DMS 273 (cell line): ENCODE data around the gene FOXE1.
A peak's percentile ranks its signal among the peaks of the same experiment; 100 is the strongest.

Experiments
- DNase-seq: peaks from one replicate; lab custom pipeline; 2025; ENCODE audit not compliant: unreplicated experiment; lab: John Stamatoyannopoulos, UW

The FOXE1 gene

DNA sequence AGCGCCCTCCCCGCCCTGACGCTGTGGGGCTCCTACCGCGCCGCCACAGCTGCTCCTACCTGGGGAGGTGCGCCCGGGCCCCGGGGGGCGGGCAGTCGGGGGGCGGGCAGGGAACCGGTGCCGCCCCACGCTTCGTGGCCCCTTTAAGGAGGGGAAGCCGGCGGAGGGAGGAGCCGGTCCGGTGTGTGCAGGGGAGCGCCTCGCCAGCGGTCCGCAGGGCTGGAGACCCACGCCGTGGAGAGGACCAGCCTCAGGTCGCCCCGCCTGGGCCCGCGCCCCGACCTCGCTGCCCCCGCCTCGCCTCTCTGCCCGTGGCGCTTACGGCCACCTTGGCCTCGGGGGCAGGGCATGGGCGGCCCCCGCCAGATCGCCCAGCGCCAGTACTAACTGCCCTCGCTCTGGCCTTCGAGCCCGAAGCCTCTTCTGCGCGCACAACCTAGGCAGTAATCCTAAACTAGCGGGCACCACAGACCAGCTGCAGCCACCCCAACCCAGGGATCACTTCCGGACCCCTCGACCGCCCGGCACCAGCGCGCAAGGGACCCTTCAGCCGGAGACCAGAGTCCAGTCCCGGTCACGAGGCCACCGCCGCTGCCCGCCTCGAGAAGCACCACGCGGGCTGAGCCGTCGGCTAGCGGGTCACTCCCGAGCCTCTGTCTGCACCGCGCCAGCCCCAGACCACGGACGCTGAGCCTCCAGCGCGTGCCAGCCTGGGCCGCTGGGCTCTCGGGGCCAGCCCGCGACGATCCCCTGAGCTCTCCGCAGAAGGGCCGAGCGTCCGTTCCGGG lies at the start of gene FOXE1:
Gene FOXE1 (plus strand): TSS at position 171 of the 788 bp plus-strand sequence. CDS start 689 bp downstream, outside the sequence.
- DNase-seq: peak; percentile 63

DNA sequence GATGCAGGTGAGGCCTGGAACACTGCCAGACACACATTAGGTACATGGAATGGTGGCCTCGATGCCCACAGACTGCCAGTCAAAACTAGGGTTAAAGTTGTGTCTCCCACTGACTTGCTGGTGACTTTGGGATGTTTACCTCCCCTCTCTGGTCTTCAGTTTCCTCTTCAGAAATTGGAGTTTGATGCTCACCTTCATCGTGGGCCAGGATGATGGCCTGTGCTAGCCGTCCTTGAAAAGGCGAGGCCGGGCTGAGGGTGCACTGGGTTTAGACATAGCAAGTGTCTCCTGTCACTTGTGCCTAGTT lies 49.0 kb upstream of the FOXE1 start:
- no peak for DNase-seq

DNA sequence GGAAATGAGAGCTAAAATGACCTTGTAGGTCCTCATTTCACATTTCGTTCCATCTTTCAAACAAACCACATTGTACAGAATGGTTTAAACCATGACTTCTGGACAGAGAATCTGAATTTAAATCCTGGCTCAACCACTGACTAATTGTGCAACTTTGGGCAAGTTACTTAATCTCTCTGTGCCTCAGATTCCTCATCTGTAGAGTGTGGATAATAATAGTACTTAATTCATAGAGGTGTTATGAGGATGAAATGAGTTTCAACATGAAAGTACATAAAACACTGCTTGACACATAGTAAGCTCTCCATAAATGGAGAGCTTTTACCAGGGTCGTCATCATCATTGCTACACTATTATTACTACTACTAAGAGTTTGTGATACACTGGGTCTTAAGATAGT lies 46.3 kb upstream of the FOXE1 start:
- no peak for DNase-seq

DNA sequence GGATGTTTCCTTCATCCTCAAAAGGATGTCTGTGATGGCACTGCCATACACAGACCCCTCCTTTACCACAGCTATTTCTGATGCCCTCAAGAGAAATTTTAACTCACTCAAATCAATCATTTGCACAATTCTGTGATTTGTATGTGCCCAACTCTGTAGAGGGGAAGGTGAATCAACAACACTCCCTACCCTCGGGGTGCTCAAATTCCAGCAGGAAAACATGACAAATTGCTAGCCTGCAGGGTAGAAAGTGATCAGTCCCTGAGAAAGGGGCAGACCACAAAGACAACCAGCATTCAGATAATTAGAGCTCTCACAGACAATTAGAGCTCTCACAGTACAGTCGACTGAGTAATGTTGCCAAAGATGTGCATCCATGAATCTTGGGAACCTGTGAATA lies 45.3 kb upstream of the FOXE1 start:
- no peak for DNase-seq

DNA sequence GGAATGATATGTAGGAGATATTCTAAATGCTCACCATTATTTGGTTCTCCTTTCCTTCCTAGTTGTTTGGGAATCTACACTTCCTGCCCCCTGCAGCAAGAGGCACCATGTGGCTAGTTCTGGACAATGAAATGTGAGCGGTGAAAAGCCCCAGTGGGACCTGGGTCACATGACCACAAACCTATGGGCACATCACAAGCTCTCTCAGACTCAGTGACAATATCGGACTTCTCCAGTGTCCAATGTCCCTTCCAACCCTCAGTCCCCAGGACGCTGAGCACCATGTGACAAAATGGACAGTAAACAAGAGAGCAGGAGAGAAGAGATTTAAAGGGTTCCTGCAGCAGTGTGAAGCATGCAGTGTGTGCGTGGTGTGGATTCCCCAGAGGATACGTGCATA lies 44.6 kb upstream of the FOXE1 start:
- no peak for DNase-seq

DNA sequence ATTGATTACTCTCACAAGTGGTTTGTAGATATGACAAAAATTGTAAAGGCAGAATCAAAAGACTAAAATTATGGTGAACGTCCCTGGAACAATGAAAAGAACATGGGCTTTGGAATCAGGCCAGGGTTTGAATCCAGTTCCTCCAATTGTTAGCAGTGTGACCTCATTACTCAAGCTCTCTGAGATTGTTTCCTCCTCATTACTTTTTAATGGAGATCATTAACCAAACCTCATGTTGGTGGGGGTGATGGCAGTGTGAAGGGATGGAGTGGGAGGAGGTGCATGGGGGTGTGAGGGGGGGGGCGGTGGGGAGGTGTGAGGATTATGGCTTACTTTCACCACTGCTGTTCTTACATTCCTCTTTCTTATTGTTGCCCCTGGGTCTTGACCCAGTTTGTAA lies 44.1 kb upstream of the FOXE1 start:
- no peak for DNase-seq

DNA sequence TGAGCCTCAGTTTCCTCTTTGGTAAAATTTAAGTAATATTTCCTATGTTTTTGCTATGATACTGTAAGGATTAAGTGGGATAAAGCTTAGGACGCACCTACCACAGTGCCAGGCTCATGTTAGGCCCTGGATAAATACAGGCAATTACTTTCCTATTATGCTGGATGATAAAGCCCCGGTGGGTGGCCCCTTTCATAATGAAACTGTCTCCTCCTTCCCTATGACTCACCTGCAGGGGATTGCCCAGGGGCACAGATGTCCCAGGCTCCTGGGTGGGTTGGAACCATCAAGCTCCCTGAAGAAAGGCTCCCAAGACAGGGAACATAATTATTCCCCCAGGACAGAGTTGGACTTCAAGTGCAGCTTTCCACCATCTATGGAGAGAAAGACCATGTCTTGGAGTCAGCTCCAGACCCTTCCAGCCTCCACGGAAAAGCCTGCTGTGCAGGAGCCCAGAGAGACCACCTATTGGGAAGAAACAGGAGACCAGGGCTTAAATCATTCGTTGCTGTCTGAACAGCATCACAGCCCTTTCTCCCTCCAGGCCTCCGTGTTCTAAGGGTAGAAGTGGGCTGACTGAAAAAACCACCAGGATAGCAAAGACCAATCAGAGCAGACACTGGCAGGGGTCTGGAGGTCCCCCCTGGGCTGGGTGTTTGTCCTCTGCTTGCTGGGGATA lies 43.2 kb upstream of the FOXE1 start:
- no peak for DNase-seq

DNA sequence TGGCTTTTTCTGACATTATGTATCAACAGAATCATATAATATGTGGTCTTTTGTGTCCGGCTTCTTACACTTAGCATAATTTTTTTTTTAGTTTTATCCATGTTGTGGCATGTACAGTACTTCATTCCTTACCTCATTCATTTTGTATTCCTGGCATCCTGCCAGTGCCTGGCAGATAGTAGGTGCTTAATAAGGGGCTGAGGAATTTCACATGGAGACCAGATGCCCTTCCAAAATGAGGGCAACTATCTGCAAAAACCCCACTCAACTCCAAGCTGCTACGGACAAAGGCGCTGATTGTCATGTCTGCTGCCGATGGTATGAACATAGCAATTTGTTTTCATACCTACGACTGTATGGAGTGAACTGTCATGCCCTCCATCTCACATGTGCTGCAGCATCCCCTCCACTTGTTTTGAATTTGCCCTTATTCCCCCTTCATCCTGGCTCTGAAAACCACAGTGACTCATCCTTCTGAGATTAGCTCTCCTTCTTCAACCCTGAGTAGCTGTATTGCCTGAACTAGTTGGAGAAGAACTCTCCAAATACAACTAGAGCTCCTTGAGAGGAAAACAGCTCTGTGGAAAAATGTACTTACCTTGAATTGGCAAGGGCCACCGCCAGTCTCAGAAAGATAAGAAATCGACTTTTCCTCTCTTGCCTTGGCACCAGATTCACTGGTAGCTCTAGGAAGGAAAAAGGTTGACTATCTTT lies 41.3 kb upstream of the FOXE1 start:
- peak; percentile 35 for DNase-seq

DNA sequence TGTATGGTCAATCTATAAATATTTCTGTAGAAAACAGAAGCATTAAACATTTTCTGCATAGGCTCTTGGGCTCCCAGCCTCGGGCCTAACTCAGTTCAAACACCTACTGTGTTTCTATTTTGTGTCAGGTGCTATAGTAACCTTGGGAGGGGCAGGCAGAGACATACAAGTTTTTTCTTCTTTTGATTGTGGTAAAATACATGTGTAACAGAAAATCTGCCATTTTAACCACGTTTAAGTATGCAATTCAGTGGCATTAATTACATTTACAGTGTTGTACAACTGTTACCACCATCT lies 40.8 kb upstream of the FOXE1 start:
- DNase-seq: no peak

DNA sequence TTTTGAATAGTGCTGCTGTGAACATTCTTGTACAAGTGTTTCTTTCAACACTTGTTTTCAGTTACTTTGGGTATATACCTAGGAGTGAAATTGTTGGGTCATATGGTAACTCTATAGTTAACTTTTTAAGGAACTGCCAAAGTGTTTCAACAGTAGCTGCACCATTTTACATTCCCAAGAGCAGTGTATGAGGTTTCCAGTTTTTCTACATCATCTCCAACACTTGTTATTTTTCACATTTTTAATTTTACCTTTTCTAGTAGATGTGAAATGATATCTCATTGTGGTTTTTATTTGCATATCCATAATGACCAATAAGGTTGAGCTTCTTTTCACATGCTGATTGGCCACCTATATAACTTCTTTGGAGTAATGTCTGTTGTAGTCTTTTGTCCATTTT lies 40.0 kb upstream of the FOXE1 start:
- DNase-seq: no peak

DNA sequence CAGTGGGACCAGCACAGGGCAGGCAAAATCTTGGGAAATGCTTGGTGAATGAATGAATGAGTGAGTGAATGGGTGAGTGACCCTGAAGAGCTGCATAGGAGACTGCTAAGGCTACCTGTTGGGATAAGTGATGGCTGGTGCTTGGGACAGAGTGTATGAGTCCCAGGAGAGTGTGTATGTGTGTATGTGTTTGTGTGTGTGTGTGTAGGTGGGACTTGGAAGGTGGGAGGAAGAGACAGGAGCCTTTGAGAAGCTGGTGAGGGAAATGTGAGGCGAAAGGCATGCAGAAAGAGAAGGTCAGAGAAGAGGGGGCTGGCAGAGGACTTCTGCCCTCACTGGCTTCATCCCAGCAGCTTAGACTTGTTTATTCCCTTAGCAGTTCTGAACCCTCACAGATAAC lies 33.3 kb upstream of the FOXE1 start:
- DNase-seq: no peak

DNA sequence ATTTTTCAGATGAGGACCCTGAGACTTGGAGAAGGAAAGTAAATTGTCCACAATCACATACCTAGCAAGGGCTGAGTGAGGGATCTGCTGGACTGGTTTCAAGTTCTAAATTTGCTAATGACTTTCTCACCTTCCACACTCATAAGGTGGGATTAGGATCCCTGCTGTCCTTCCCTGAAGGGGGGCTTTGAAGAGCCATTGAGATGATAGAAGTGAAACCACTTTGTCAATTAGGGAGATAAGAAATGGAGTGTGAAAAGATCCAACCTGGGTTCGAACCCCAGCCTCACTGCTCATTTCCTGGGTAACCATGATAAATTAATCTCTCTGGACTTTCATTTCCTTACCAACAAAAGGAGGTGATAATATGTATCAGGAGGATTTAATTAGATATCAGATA lies 32.7 kb upstream of the FOXE1 start:
- no peak for DNase-seq

DNA sequence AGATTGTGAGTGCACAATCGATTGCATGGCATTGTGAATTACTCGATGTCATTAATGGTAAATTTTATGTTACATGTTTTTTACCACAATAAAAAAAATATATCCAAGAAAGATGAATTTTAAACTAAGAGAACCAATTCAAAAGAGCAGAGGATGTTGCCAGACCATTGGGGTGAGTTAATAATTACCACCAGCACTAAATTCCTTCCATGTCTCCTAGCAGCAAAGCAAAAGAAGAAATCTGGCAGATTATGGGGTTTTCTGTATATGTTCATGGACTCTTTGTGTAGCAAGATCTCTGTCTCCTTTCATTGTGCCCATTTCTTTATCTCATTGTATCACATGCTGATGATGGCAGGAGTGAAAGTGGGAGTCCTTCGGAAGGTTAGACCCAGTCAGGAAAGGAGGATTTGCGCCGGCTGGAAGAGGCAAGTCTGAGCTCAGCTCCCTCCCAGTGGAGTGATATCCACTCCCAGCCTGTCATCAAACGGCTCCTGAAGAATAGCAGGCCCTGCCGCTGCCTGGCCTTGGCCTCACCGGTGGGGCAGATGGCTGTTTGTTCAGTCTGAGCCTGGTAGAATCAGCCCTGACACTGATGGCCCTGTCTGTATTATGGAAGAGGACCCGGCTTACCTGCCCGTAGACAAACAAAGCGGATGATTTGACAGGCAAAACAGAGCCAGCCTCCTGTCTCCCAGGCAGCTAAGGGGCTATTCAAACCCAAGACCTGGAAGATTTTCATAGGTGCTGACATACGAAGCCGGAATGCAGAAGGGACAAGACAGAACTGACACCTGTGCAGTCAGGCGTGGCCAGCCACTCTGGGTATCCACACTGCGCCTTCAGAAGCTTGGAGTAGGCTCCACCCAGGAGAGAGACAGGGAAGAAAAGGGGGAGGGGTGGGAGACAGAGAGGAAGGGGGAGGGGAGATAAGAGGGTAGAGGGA lies 21.9 kb upstream of the FOXE1 start:
- DNase-seq: peak; percentile 4

DNA sequence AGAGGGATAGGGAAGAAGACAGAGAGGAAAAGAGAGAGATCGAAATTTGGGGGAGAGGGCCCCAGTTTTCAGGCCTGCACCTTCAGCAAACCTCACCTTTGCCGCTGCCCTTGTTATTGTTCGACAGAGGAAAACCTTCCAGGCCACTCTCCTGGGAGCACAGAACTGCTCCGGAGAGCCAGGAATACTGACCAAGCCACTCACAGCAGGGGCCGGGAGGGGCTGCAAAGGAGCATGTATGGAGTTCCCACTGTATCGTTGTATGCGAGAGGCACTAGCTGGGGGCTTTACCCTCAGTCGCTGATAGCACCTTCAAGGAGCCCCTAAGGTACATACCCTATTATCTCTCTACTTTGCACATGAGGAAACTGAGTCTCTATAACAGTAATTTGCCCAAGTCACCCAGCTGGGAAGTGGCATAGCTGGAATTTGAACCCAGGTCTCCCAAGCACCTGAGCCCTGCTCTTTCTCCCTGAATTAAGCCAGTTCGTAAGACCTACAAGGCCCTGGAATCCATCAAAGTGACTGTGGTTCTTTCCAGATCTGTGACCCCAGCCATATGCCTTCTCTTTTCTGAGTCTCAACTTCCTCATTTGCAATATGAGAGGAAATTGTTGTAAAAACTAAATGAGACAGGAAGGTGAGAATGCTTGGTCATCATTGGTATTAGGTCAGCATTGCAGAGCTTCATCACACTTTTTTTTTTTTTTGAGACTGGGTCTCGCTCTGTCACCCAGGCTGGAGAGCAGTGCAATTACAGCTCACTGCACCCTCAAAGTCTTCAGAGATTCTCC lies 21.0 kb upstream of the FOXE1 start:
- DNase-seq: no peak

DNA sequence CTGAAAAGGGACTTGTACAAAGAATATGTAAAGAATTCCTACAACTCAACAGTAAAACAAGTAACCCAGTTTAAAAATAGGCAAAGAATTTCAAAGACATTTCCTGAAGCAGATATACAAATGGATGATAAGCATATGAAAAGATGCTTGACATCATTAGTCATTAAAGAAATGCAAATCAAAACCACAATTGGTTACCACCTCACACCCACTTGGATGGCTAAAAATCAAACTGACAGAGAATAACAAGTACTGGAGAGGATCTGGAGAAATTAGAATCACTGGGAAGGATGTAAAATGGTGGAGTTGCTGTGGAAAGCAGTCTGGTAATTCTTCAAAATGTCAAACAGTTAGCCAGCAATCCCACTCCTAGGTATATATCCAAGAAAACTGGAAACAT lies 12.5 kb upstream of the FOXE1 start:
- DNase-seq: no peak

DNA sequence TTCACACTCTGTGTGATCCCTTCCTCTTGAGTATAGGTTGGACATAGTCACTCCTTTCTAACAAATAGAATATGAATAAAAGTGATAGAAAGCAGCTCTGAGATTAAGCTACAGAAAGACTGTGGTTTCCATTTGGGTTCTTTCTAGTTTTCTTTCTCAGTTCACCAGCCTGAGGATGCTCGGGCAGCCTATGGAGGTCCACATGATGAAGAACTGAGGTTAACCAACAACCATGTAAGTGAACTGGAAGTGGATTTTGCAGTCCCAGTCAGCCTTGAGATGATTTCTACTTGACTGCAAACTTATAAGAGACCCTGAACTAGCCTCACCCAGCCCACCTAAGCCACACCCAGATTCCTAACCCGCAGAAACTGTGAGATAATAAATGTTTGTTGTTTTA lies 10.1 kb upstream of the FOXE1 start:
- no peak for DNase-seq

DNA sequence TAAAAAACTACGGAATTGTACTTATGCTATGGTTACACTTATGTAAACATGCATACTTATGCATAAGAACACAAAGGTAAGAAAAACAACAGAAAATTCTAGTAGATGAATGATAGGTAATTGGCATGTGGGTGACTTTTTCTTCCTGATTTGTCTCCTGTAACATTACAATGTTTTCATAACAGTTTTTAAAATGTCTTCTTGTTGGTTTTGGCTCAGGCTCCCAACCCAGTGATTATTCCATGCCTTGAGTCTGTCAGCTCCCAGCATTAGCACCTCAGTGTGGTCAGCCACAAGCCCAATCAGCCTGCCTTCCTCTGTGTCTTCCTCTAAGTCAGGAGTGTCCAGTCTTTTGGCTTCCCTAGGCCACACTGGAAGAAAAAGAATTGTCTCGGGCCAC lies 7.9 kb upstream of the FOXE1 start:
- DNase-seq: no peak

DNA sequence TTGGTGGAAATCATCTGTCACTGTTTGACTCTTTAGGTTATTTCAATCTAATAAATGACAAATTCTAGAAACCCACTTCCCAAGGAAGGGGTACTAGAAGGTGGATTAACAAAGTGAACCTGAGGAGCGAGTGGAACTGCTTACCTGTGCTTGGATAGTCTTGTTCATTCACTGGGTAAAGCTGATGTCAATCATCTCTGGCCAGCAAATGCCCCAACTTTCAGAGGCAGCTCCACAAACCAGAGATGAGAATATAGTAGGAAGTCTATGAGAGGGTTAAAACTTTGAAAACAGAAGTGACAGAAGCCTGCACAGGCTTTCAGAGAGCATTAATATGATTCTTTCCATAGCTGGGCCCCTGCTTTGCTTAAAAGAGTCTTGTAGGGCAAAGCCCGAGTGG lies 7.3 kb upstream of the FOXE1 start:
- no peak for DNase-seq

DNA sequence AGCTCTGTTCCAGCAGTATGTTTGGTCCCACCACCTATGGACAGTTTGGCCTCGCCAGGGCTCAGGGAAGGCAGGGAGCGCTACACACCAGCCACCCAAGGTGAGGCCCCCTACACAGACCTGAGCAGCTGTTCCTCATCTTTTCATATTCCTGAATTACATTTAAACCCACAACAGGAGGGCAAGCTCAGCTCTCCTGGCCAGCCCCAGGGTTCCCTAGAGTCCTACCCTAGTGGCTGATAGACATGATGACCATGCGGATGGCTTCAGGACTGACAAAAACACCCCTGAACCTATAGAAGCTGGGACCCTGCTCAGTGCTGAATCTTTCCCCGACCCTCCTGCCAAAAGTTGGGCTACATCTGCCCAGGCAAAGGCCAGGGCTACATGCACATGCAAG lies 6.7 kb upstream of the FOXE1 start:
- no peak for DNase-seq

DNA sequence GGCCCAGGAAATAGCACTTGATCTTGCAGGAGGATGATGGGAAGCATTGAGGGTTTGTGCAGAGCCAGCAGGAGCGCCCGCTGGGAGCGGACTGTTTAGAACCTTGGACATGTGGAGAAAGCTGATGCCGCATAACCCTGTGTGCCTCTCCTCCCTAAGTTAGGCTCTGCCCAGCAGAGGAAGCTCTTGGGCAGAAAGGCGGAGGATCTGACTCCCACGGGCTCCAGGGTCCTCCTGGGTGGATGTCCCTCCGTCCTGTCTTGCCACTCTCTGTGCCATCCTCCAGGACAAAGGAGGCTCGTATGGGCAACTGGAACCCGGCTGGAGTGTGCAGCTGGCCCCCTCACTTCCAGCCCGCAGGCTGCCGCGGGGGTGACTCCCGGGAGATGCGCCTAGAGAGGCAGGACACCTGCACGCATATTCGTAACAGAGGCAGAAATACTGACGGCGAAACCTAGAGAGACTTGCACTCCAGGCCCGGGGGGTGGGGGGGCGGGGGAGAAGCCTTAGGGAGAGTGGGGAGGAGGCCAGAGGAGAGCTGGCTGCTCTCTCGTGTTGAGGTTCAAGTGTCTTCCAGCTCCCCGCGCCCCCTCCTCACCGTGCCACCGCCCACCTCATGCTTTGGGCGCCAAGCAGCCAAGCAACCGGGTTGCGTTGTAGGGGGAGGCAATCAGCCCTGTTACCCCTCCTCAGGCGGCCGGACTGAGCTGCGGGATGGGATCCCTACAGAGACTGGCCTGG lies 5.4 kb upstream of the FOXE1 start:
- peak; percentile 44 for DNase-seq
